NOMO-1 treated with dmso at 0.1 percent for 144 hours (cell line): Measurements from ENCODE around the gene RPS15.

Source experiments
- DNase-seq: peaks from one replicate; lab custom pipeline; 2025; ENCODE audit not compliant: unreplicated experiment; lab: John Stamatoyannopoulos, UW

The RPS15 gene

DNA sequence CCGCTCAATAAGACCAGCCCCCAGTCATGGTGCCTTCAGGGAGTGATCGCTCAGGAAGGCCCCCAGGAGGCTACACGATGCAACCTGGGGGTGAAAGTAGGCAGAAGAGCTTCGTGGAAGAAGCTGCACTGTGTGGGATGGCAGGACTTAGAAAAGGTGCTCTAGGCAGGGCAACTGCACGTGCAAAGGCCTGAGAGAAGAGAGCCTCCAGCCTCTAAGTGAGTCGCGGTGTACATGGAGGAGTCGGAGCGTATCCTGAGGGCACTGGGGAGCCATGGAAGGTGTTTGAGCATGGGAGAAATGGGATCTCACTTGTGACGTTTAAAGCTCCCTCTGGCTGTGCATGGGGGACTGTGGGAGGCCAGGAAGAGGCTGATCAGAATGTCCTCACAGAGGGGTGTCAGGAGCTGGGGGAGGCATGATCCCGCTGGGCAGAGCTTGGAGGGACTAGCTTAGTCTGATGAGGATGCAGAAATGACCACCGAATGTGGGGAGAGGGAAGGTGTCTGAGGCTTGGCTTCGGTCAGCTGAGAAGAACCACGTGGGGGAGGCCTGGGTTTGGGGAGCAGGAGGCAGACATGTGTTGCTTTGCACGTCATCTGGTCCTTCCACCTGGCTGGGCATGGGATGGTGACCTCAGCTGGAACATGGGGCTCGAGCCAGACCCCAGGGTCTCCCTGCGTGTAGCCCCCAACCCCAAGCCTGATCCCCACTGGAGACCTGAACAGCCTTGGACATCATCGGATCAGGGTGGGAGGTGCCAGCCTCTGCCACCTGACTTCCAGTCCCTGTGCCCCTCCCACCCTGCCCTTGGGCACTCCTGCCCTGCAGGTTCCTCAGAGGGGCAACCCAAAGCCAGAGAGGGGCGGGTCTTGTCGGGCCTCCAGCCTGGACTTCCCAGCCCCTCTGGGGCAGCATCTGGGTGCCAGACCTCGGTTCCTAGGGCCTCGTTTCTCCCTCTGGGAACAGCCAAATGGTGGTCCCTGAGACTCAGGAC is 12.8 kb downstream of the RPS15 start:
- no peak for DNase-seq

DNA sequence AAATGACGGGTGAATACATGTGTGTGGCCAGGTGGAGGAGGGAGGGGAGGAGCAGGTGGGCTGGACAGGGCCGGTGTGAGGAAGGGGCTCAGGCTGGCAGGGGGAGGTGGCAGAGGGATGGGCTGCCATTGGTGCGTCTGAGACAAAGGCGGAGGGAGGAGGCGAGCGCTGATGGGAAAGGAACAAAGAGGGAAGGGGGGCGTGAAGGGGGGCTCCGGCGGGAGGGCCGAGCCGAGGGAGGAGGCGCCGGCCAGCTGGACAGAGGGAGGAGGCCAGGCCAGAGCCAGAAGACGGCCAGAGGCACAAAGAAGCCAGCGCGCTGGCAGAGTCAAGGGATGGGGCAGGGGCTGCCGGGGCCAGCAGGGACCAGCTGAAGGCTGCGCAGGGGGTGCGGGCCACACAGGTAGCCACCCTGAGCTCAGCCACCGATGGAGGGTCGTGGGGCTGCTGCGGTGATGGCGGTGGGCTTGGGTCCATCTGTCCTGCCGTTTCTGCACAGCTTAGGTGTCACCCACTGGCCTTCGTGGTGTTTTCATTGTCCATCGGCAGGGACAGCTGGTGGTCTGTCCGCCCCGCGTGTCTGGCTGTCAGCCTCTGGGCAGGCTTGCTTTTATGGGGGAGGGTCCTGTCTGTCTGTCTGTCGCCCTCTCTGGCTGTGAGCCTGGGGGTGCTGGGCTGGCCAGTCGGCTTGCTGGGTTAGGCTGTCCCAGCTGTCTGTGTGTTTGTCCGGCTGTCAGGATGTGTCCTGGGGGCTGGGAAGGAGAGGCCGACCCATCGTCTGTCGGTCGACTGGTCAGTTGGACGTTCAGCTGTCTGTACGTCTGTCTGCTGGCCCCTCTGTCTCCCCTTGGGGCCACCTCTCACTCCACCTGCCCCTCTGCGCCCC is 14.0 kb downstream of the RPS15 start:
- DNase-seq = no peak

DNA sequence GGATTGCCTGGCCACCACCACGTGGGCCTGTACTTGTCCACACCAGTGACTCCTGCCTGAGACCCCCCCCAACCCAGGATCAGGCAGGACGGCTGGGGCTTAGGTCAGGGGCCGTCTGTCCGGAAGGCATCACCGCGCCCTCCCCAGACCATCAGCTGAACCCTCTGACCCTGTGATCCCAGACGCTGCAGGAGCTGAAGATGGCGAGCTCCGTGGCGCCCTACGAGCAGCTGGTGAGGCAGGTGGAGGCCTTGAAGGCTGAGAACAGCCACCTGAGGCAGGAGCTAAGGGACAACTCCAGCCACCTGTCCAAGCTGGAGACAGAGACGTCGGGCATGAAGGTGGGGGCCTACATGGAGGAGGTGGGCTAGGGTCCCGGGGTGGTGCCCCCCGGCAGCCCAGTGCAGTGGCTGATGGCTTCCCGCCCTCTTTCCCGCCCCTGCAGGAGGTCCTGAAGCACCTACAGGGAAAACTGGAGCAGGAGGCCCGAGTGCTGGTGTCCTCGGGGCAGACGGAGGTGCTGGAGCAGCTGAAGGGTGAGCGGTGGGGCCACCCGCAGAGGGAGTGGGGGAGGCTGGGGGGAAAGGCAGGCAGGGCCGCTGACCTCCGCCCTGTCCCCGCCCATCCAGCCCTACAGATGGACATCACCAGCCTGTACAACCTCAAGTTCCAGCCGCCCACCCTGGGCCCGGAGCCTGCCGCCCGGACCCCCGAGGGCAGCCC is 14.8 kb downstream of the RPS15 start:
- DNase-seq = no peak

DNA sequence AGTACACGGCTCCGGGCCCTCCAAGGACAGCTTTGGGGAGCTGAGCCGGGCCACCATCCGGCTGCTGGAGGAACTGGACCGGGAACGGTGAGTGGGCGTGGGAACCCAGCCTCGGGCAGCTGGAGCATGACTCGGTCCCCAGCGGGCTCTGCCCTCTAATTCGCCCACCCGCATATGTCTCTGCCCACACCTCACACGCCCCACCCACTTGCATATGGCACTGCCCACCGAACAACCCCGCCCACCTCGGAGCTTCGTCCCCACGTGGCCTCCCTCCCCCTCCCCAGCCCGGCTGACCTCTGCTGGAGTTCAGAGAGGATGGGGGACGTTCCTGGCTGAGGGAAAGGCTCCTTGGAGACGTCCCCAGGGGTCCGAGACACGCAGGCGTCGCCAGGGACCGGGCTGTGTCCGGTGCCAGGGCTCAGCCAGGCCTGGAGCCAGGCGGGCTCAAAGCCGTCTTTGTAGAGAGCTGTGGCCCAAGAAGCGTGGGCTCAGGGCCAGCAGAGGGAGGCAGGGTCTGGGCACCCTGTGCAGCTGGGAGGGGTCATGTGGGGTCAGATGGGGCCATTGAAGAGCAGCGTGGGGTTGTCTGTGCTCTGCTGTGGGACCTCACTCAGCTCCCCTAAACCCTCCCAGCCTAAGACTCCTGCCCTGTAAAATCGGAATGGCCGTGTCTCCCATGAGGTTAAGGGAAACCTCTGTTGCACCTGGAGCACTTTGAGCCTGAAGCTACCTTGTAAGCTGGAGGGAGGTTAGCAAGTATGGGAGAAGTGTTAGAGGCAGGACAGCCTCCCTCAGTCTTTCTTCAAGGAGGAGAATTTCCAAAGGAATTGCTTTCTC is 15.5 kb downstream of the RPS15 start:
- no peak for DNase-seq

DNA sequence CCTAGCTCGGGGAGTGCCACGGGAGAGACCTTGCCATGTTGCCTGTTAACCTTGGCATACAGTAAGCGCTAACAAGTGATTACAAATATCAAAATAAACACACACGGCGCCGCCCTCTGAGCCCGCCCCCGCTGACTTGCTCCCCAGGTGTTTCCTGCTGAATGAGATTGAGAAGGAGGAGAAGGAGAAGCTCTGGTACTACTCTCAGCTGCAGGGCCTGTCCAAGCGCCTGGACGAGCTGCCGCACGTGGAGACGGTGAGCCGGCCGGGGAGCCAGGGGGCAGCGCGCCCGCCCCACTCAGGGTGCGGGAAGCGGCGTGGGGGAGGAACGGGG is 16.8 kb downstream of the RPS15 start:
- no peak for DNase-seq

DNA sequence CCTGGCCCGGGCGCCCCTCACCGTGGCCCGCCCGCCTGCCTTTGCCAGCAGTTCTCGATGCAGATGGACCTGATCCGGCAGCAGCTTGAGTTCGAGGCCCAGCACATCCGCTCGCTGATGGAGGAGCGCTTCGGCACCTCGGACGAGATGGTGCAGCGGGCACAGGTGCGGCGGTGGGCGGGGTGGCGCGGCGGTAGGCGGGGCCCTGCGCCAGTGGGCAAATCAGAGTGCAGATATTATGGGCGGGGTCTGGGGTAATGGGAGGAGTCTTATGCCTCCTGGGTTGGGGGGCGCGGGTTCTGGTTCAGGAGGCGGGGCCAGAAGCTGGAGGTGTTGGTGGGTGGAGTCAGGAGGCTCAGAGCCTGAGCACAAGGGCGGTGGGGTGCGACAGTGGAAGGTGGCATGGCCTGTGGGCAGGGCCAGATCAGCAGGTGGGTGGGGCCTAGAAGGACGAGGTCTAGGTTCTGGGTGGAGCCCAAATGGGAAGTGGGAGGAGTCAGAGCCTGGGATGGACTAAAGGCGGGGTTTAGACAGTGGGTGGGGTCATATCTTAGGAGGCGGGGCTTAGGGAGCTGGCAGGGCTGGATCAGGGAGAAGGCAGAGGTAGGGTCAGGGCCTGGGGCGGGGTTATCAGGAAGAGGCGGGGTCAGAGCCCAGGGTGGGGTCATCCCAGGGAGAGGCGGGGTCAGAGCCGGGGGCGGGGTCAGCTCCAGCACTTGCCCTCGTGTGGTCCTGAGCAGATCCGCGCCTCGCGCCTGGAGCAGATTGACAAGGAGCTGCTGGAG is 17.3 kb downstream of the RPS15 start:
- no peak for DNase-seq

DNA sequence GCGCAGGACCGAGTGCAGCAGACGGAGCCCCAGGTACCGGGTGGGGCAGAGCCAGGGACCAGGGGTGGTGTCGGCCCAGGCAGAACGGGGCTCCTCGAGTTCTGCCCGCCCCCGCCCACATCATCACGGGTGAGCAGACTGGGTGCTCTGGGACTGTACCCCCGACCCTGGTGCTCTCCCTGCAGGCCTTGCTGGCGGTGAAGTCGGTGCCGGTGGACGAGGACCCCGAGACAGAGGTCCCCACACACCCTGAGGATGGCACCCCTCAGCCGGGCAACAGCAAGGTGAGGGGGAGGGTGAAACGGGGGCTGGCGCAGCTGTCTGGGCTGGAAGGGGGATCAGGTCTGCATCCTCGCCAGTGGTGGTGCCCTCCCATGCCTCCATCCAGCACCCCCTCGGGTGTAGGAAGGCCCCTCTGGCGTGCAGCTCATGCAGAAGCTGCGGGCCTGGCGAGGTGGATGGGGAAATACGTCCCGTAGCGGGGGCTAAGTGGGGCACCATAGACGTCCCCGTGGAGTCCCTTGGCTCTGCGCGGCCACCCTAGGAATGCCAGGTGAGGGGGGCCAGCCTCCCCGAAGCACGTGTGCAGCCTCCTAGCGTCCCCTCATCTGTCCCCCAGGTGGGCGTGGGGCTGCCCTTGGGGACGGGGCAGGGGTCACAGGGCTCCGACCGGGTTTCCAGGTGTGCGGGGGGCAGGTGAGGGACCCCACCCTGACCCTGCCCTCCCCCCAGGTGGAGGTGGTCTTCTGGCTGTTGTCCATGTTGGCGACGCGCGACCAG is 18.1 kb downstream of the RPS15 start:
- no peak for DNase-seq

DNA sequence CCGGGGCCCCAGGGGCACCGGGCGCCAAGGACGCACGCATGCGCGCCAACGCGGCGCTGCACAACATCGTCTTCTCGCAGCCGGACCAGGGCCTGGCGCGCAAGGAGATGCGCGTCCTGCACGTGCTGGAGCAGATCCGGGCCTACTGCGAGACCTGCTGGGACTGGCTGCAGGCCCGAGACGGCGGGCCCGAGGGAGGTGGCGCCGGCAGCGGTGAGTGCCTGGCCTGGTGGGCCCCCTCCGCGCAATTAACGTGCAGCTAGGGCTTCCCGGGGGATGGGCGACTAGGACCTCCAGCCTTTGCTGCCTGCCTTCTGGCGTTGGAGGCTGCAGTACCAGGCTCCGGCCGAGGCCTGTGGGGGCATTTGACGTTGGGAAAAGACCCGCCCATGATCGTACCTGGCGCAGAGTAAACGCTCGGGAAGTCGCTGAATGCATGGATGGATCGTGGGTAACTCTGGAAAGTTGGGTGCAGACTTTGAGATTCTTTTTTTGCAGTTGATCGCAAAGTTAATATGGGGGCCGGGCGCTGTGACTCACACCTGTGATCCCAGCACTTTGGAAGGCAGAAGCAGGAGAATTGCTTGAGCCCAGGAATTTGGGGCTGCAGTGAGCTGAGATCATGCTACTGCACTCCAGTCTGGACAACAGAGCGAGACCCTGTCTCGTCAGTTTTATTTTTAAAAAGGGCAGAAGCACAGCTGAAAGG is 19.0 kb downstream of the RPS15 start:
- no peak for DNase-seq

DNA sequence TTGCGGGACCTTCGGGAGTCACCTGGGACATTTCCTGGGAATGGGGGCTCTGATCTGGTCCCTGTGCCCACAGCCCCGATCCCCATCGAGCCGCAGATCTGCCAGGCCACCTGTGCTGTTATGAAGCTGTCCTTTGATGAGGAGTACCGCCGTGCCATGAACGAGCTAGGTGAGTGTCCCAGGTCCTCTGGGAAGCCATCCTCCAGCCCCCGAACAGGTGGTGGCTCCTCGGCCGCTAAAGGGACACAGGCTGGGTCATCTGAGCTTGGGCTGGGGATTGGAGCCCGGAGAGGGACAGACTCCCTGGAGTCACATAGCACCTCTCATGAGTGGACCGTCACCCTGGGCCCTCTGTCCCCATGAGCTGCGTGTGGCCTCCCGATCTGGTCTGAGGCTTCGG is 19.7 kb downstream of the RPS15 start:
- DNase-seq = no peak

DNA sequence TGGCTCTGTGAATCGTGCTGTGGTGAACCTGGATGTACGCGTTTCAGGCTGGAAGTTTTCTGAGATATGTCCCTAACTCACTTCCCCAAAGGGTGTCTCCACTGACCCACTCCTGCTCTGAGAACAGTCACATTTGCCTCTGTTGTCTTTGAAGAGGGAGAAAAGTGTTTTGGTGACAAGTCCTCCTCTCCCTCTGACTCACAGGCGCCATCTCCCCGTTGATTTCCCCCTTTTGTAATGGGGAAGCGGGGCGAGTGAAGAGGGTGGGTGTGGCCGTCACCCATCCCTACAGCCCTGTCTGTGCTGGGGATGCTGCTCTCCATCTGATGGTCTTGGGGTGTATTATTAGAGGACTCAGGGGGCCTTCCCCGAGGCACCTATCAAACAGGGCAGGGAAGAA is 21.3 kb downstream of the RPS15 start:
- no peak for DNase-seq

DNA sequence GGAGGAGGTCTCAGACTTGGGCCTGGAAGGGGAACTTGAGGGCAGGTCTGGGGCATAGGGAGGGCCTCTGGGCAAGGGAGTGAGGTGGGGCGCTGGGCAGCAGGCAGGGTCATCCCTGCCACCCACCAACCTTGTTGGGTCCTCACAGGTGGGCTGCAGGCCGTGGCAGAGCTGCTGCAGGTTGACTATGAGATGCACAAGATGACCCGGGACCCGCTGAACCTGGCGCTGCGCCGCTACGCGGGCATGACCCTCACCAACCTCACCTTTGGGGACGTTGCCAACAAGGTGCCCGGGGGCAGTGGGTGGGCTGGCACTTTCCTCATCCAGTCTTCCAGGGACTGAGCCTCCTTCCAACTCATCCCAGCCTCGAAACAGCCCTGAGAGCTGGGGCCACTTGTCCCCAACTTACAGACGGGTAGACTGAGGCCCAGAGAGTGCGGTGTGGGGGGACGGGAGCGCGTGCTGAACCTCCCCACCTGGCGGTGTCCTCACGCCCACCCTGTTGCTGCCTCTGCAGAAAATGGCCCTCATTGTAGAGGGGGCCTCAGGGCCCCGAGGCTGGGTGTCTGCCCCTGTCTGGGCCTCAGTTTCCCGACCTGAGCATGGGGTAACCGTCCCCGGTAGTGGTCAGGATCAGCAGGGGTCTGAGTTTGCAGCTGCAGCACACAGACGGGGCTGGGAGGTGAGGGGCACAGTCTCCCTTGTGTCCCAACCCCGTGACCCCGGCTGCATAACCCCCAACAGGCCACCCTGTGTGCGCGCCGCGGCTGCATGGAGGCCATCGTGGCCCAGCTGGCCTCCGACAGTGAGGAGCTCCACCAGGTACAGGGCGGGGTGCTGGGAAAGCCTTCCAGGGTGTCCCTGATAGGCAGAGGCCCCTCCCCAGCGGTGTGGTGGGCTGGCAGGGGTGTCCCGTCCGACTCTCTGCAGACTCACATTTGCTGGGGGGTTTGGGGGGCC is 22.1 kb downstream of the RPS15 start:
- no peak for DNase-seq

DNA sequence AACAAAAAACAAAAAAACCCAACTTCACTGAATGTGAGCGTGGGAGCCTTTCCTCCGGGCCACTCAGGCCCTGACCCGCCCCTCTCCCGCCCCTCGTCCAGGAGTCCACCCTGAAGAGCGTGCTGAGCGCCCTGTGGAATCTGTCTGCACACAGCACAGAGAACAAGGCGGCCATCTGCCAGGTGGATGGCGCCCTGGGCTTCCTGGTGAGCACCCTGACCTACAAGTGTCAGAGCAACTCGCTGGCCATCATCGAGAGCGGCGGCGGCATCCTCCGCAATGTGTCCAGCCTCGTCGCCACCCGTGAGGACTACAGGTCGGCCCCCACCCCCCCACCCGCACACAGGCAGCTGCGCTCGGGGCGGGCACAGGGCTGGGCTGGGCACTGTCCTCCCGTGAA is 23.7 kb downstream of the RPS15 start:
- DNase-seq = no peak

DNA sequence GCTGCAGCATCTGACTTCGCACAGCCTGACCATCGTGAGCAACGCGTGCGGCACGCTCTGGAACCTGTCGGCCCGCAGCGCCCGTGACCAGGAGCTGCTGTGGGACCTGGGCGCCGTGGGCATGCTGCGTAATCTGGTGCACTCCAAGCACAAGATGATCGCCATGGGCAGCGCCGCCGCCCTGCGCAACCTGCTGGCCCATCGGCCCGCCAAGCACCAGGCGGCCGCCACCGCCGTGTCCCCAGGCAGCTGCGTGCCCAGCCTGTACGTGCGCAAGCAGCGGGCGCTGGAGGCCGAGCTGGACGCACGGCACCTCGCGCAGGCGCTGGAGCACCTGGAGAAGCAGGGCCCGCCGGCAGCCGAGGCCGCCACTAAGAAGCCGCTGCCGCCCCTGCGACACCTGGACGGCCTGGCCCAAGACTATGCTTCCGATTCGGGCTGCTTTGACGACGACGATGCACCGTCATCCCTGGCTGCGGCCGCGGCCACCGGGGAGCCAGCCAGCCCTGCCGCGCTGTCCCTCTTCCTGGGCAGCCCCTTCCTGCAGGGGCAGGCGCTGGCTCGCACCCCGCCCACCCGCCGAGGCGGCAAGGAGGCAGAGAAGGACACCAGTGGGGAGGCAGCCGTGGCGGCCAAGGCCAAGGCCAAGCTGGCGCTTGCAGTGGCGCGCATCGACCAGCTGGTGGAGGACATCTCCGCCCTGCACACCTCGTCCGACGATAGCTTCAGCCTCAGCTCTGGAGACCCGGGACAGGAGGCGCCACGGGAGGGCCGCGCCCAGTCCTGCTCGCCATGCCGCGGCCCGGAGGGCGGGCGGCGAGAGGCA is 27.2 kb downstream of the RPS15 start:
- no peak for DNase-seq

DNA sequence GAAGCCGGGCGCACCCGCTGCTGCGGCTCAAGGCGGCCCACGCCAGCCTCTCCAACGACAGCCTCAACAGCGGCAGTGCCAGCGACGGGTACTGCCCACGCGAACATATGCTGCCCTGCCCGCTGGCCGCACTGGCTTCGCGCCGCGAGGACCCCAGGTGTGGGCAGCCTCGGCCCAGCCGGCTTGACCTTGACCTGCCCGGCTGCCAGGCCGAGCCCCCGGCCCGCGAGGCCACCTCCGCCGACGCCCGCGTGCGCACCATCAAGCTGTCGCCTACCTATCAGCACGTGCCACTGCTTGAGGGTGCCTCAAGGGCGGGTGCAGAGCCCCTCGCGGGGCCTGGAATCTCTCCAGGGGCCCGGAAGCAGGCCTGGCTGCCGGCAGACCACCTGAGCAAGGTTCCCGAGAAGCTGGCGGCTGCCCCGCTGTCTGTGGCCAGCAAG is 27.8 kb downstream of the RPS15 start:
- no peak for DNase-seq

DNA sequence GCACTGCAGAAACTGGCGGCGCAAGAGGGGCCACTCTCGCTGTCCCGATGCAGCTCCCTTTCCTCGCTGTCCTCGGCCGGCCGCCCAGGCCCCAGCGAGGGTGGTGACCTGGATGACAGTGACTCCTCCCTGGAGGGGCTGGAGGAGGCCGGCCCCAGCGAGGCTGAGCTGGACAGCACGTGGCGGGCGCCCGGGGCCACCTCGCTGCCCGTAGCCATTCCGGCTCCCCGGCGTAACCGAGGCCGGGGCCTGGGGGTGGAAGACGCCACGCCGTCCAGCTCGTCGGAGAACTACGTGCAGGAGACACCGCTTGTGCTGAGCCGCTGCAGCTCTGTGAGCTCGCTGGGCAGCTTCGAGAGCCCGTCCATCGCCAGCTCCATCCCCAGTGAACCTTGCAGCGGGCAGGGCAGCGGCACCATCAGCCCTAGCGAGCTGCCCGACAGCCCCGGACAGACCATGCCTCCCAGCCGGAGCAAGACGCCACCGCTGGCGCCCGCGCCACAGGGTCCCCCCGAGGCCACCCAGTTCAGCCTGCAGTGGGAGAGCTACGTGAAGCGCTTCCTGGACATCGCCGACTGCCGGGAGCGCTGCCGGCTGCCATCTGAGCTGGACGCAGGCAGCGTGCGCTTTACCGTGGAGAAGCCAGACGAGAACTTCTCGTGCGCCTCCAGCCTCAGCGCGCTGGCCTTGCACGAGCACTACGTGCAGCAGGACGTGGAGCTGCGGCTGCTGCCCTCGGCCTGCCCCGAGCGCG is 28.4 kb downstream of the RPS15 start:
- no peak for DNase-seq

DNA sequence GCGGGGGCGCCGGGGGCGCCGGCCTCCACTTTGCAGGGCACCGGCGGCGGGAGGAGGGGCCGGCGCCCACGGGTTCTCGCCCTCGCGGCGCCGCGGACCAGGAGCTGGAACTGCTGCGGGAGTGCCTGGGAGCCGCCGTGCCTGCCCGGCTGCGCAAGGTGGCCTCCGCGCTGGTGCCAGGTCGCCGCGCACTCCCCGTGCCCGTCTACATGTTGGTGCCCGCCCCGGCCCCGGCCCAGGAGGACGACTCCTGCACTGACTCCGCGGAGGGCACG is 29.0 kb downstream of the RPS15 start:
- DNase-seq = no peak
